Measurements from ENCODE around the gene FADS1. TPM values are rescaled to one million over a fixed set of nuclear protein-coding genes. Genes with fewer than 3 reads are reported as not detected.

FADS1 gene
- total RNA-seq, 2 experiments from 2014 or later, result not detected

DNA sequence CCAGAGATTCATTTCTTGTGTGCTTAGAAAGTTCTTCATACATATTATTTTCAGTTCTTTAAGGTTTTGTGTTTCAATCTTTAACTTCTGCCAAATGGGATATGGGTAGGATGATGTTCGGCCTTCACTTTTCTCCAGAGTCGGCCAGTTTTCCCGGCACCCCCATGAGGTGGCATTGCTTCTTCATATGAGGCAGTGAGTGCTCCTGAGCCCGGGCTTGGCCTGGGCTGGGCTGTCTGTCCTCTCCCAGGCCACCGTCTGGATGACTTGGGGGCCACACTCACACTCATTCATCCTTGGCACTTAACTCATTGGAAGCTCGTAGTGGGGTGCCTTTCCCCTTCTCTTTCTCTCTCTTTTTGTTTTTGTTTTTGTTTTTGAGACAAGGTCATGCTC is 35.1 kb upstream of the FADS1 start:
- ChIA-PET CTCF (ENCODE audit: unreplicated experiment) (no interaction called here), POLR2A (no interaction called here)
- Histone ChIP-seq H3K4me3 (ENCODE audit: low read depth, low read length, poor library complexity, severe bottlenecking) (no peak overlapping the region), H3K4me2 (ENCODE audit: low read length) (no peak overlapping the region), H3K79me2 (ENCODE audit: insufficient read depth, low read depth, low read length) (no peaks in the 10 kb centered on the region), H3K4me1 (ENCODE audit: insufficient read depth, low read length, poor library complexity, severe bottlenecking) (no peaks in the 10 kb centered on the region), H4K20me1 (ENCODE audit: insufficient read depth, low read length) (no peaks in the 10 kb centered on the region), H3K9me2 (ENCODE audit: insufficient read depth, low read length) (no peaks in the 10 kb centered on the region), H2AFZ (ENCODE audit: low read length) (no peak overlapping the region), H3K9me3 (ENCODE audit: low read length) (no peaks in the 10 kb centered on the region), H3K27ac (ENCODE audit: low read depth, low read length, poor library complexity, severe bottlenecking) (no peak overlapping the region), H3K36me3 (ENCODE audit: insufficient read depth, low read length) (no peaks in the 10 kb centered on the region)
- intact Hi-C loops (cut with micrococcal nuclease; ENCODE audit: unreplicated experiment), result no loop called here
- TF ChIP-seq, protein P1, sequence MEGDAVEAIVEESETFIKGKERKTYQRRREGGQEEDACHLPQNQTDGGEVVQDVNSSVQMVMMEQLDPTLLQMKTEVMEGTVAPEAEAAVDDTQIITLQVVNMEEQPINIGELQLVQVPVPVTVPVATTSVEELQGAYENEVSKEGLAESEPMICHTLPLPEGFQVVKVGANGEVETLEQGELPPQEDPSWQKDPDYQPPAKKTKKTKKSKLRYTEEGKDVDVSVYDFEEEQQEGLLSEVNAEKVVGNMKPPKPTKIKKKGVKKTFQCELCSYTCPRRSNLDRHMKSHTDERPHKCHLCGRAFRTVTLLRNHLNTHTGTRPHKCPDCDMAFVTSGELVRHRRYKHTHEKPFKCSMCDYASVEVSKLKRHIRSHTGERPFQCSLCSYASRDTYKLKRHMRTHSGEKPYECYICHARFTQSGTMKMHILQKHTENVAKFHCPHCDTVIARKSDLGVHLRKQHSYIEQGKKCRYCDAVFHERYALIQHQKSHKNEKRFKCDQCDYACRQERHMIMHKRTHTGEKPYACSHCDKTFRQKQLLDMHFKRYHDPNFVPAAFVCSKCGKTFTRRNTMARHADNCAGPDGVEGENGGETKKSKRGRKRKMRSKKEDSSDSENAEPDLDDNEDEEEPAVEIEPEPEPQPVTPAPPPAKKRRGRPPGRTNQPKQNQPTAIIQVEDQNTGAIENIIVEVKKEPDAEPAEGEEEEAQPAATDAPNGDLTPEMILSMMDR (conservative IDR thresholded peaks at IDR 0.05; ENCODE audit: low read length), result no peak
- TF ChIP-seq EZH2phosphoT487 (IDR thresholded peaks at IDR 0.05; ENCODE audit: borderline replicate concordance, low read depth, low read length), result no peak
- DNase-seq (ENCODE audit: low spot score), result no peak
- BruUV-seq (replicated peaks), result no TSS peak

DNA sequence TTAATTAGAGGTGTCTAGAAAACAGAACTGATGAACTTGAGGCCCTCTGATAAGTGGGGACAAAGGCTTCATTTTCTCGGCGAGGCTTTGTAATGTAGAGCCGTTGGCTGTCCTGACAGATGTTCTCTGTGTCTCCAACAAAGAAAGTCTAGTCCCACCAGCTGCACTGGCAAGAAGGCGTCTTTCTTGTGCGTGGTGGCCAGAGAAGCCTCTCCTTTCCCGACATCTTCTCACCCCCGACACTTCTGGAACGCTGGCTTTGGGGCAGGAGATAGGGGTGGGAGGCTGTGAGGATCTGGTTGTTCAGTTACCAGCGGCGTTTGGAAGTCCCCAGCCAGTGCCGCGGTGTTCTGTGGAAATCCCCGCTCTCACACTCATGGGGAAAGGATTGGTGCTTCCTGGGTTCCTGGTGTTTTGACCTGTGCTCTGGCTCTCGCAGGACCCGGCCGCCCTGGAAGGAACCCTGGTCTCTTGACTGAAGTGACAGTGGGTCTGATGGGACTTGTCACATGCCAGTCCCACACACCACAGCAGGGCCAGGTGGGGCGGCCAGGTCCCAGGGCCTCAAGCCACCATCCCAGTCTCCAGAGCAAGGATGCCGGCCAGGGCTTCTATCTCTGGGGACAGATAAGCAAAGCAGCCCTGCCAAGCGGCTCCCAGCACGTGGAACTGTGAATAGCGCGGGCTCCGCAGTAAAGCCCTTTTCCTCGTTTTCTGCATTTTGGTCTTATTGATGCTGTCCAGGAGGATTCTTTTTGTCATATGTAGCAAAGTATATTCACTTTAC is 34.5 kb upstream of the FADS1 start:
- no TSS peak for BruUV-seq (replicated peaks)
- H2AFZ ChIP-seq (ENCODE audit: low read length), result no peak overlapping the region
- H4K20me1 ChIP-seq (ENCODE audit: insufficient read depth, low read length), result no peaks in the 10 kb centered on the region
- intact Hi-C loops (cut with micrococcal nuclease; ENCODE audit: unreplicated experiment), result no loop called here
- DNase-seq (ENCODE audit: low spot score), result no peak
- CTCF ChIA-PET (ENCODE audit: unreplicated experiment), result no interaction called here
- H3K4me1 ChIP-seq (ENCODE audit: insufficient read depth, low read length, poor library complexity, severe bottlenecking), result no peaks in the 10 kb centered on the region
- POLR2A ChIA-PET, result no interaction called here
- H3K4me2 ChIP-seq (ENCODE audit: low read length), result no peak overlapping the region
- H3K9me2 ChIP-seq (ENCODE audit: insufficient read depth, low read length), result no peaks in the 10 kb centered on the region
- H3K36me3 ChIP-seq (ENCODE audit: insufficient read depth, low read length), result no peaks in the 10 kb centered on the region
- no peak for TF ChIP-seq EZH2phosphoT487 (IDR thresholded peaks at IDR 0.05; ENCODE audit: borderline replicate concordance, low read depth, low read length)
- TF ChIP-seq, protein P1 (conservative IDR thresholded peaks at IDR 0.05; ENCODE audit: low read length), result no peak
- no peaks in the 10 kb centered on the region for H3K79me2 ChIP-seq (ENCODE audit: insufficient read depth, low read depth, low read length)
- H3K9me3 ChIP-seq (ENCODE audit: low read length), result no peaks in the 10 kb centered on the region
- H3K27ac ChIP-seq (ENCODE audit: low read depth, low read length, poor library complexity, severe bottlenecking), result no peak overlapping the region
- H3K4me3 ChIP-seq (ENCODE audit: low read depth, low read length, poor library complexity, severe bottlenecking), result no peak overlapping the region

DNA sequence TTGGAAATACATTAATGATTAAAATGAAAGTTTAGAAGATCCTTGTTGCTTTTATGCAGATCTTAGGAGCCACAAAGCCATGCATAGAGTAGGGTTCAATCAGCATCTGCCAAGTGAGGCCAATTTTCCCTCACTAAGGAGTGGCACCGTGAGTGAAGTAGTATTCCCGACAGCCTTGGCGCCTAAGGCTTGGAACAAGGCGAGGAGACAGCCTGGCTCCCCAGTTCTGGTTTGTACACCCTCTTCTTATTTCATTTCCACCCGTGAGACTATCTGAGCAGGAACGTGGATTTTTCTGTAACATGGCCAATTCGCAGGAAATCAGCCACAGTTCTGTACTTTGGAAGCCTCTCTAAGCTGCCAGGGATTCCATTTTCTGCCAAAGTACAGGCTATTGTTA is 33.9 kb upstream of the FADS1 start:
- H3K9me2 ChIP-seq (ENCODE audit: insufficient read depth, low read length), result no peaks in the 10 kb centered on the region
- no peaks in the 10 kb centered on the region for H3K9me3 ChIP-seq (ENCODE audit: low read length)
- no peaks in the 10 kb centered on the region for H4K20me1 ChIP-seq (ENCODE audit: insufficient read depth, low read length)
- ChIA-PET CTCF (ENCODE audit: unreplicated experiment) (no interaction called here), POLR2A (no interaction called here)
- no peak for DNase-seq (ENCODE audit: low spot score)
- H3K4me1 ChIP-seq (ENCODE audit: insufficient read depth, low read length, poor library complexity, severe bottlenecking), result no peaks in the 10 kb centered on the region
- BruUV-seq (replicated peaks), result no TSS peak
- H2AFZ ChIP-seq (ENCODE audit: low read length), result no peak overlapping the region
- H3K36me3 ChIP-seq (ENCODE audit: insufficient read depth, low read length), result no peaks in the 10 kb centered on the region
- H3K4me2 ChIP-seq (ENCODE audit: low read length), result no peak overlapping the region
- intact Hi-C loops (cut with micrococcal nuclease; ENCODE audit: unreplicated experiment), result no loop called here
- no peaks in the 10 kb centered on the region for H3K79me2 ChIP-seq (ENCODE audit: insufficient read depth, low read depth, low read length)
- H3K27ac ChIP-seq (ENCODE audit: low read depth, low read length, poor library complexity, severe bottlenecking), result no peak overlapping the region
- TF ChIP-seq EZH2phosphoT487 (IDR thresholded peaks at IDR 0.05; ENCODE audit: borderline replicate concordance, low read depth, low read length), result no peak
- TF ChIP-seq, protein P1 (conservative IDR thresholded peaks at IDR 0.05; ENCODE audit: low read length), result no peak
- H3K4me3 ChIP-seq (ENCODE audit: low read depth, low read length, poor library complexity, severe bottlenecking), result no peak overlapping the region

Measured in OCI-LY7 (cell line).